WTC11 (cell line): ENCODE results near the gene XRCC4. TPM values are rescaled to one million over a fixed set of nuclear protein-coding genes. Genes with fewer than 3 reads are reported as not detected.

ENCODE experiments used
- ATAC-seq: fragments of 200-7000 bp; cut with Tn5 transposase; 2 replicates; pipeline ENCODE4 v1.10.0; 2021; ENCODE audit warnings: mild to moderate bottlenecking, moderate library complexity
- CTCF ChIA-PET: fragments of 300-600 bp; sonication (Branson Sonifier 250); formaldehyde crosslinking; loops from one replicate; lab custom pipeline; 2021; ENCODE audit warnings: antibody characterized with exemption; lab: Charles Lee
- POLR2A ChIA-PET: fragments of 350-600 bp; sonication (Branson Sonifier 250); formaldehyde crosslinking; loops from one replicate; lab custom pipeline; 2021; ENCODE audit warnings: antibody characterized with exemption; lab: Charles Lee
- DNase-seq: peaks from one replicate; pipeline ENCODE4 v3.0.0; 2021; ENCODE audit warnings: low spot score
- H3K27ac Mint-ChIP-seq: 2 replicates; pipeline ENCODE4 v1.8.0; 2021; ENCODE audit warnings: mixed read lengths
- H3K27me3 Mint-ChIP-seq: 2 replicates; pipeline ENCODE4 v1.8.0; 2021; ENCODE audit warnings: low read depth, mild to moderate bottlenecking, moderate library complexity, mixed read lengths
- H3K36me3 Mint-ChIP-seq: 2 replicates; pipeline ENCODE4 v1.8.0; 2021; ENCODE audit warnings: mixed read lengths
- H3K4me1 Mint-ChIP-seq: 2 replicates; pipeline ENCODE4 v1.8.0; 2022; ENCODE audit warnings: mixed read lengths
- H3K4me3 Mint-ChIP-seq: 2 replicates; pipeline ENCODE4 v1.8.0; 2021; ENCODE audit warnings: mild to moderate bottlenecking, moderate library complexity, mixed read lengths
- H3K9me3 Mint-ChIP-seq: 2 replicates; pipeline ENCODE4 v1.8.0; 2021; ENCODE audit warnings: mixed read lengths
- ATF1 ChIP-seq: sonication (generic); formaldehyde crosslinking; IDR thresholded peaks from 2 replicates; pipeline ENCODE4 v1.8.1; 2023; ENCODE audit warnings: mild to moderate bottlenecking, moderate library complexity, missing genetic modification reagents
- ATF6 ChIP-seq: sonication (generic); formaldehyde crosslinking; IDR thresholded peaks from 2 replicates; pipeline ENCODE4 v1.8.1; 2023; ENCODE audit warnings: mild to moderate bottlenecking, missing genetic modification reagents
- ESRRA ChIP-seq: sonication (generic); formaldehyde crosslinking; IDR thresholded peaks from 2 replicates; pipeline ENCODE4 v1.8.1; 2022; ENCODE audit warnings: mild to moderate bottlenecking, missing genetic modification reagents, borderline replicate concordance
- HMGA2 ChIP-seq: fragments of 250-450 bp; sonication (Bioruptor Pico); IDR thresholded peaks from 2 replicates; pipeline ENCODE4 v1.4.0; 2021; ENCODE audit warnings: mild to moderate bottlenecking, moderate library complexity
- JUN ChIP-seq: sonication (generic); formaldehyde crosslinking; IDR thresholded peaks from 2 replicates; pipeline ENCODE4 v1.8.0; 2023; ENCODE audit warnings: mild to moderate bottlenecking, missing genetic modification reagents
- KAT7 ChIP-seq: sonication (generic); formaldehyde crosslinking; IDR thresholded peaks from 2 replicates; pipeline ENCODE4 v1.8.1; 2023; ENCODE audit warnings: missing genetic modification reagents, mild to moderate bottlenecking, borderline replicate concordance
- NFYB ChIP-seq: sonication (generic); formaldehyde crosslinking; conservative IDR thresholded peaks from 2 replicates; pipeline ENCODE4 v1.8.0; 2022; ENCODE audit warnings: low read depth, missing genetic modification reagents
- SMAD4 ChIP-seq: sonication (generic); formaldehyde crosslinking; IDR thresholded peaks from 2 replicates; pipeline ENCODE4 v1.8.0; 2022; ENCODE audit warnings: mild to moderate bottlenecking, missing genetic modification reagents
- STAT6 ChIP-seq: sonication (generic); formaldehyde crosslinking; conservative IDR thresholded peaks from 2 replicates; pipeline ENCODE4 v1.8.1; 2023; ENCODE audit warnings: mild to moderate bottlenecking, low read depth, missing genetic modification reagents, moderate library complexity
- TP53 ChIP-seq: sonication (generic); formaldehyde crosslinking; IDR thresholded peaks from 2 replicates; pipeline ENCODE4 v1.8.1; 2023; ENCODE audit warnings: mild to moderate bottlenecking, missing genetic modification reagents
- USF1 ChIP-seq: sonication (generic); formaldehyde crosslinking; IDR thresholded peaks from 2 replicates; pipeline ENCODE4 v1.8.0; 2022; ENCODE audit warnings: mild to moderate bottlenecking, missing genetic modification reagents
- ZNF423 ChIP-seq: fragments of 250-450 bp; sonication (Bioruptor Pico); IDR thresholded peaks from 2 replicates; pipeline ENCODE4 v2.1.2; 2022; ENCODE audit warnings: mild to moderate bottlenecking, moderate library complexity
- ZNF425 ChIP-seq: fragments of 250-450 bp; sonication (Bioruptor Pico); conservative IDR thresholded peaks from 2 replicates; pipeline ENCODE4 v1.9.0; 2021; ENCODE audit warnings: mild to moderate bottlenecking
- total RNA-seq: library from RNA; stranded (reverse); gene quantifications from 3 replicates; pipeline ENCODE4 v1.2.3, GENCODE V29; 2021
- TF ChIP-seq, protein P1 (sequence below): sonication (generic); formaldehyde crosslinking; IDR thresholded peaks from 2 replicates; pipeline ENCODE4 v1.8.0; 2023; ENCODE audit warnings: missing genetic modification reagents
- TF ChIP-seq, protein P2 (sequence below): sonication (generic); formaldehyde crosslinking; IDR thresholded peaks from 2 replicates; pipeline ENCODE4 v1.8.1; 2022; ENCODE audit warnings: low read depth, mild to moderate bottlenecking, moderate library complexity, missing genetic modification reagents, borderline replicate concordance
- TF ChIP-seq, protein P3 (sequence below): sonication (generic); formaldehyde crosslinking; IDR thresholded peaks from 2 replicates; pipeline ENCODE4 v1.8.0; 2022; ENCODE audit warnings: mild to moderate bottlenecking, missing genetic modification reagents
- TF ChIP-seq, protein P4 (sequence below): sonication (generic); formaldehyde crosslinking; IDR thresholded peaks from 2 replicates; pipeline ENCODE4 v1.8.1; 2023; ENCODE audit warnings: mild to moderate bottlenecking, missing genetic modification reagents, moderate library complexity

XRCC4 gene
- total RNA-seq, 1 experiment from 2014 or later, result 13.5 TPM

DNA sequence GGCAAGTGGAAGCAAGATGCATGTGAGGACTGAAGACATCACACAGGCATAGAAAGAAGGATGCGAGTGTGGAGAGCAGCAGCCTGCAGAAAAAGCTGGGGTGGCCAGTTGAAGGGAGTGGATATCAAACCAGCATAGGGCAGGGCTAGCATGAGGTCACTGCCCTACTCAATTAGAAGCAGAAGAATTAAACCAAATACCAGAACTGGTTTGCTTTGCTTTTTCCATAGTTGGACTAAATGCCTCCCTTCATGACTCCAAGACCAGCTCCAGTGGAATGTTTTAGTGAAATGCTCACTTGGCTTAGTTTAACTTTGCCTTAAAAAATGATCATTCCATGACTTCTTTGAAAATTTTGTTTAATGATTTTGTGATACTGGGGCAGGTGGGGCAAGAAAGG is 46.0 kb upstream of the XRCC4 start:
- CTCF ChIA-PET, result no interaction called here
- ATAC-seq, result no peak
- H3K27ac Mint-ChIP-seq, result no peak overlapping the region

GRCh38 chr5:83034036-83034435 is 43.3 kb upstream of the XRCC4 start:
- Mint-ChIP-seq H3K27me3 (peaks cover 6% of the 10 kb centered on the region; the same call in 1 of the 2 replicates), H3K4me1 (peaks cover 39% of the 10 kb centered on the region), H3K9me3 (0 out of 2 replicates have a peak, but pooled peaks cover 7% of the 10 kb centered on the region), H3K4me3 (no peak overlapping the region), H3K27ac (no peak overlapping the region), H3K36me3 (no peaks in the 10 kb centered on the region)
- CTCF ChIA-PET, result no interaction called here
- POLR2A ChIA-PET, result no interaction called here
- no peak for ATAC-seq
- DNase-seq, result no peak
- TF ChIP-seq ATF1, result no peak
- no peak for TF ChIP-seq ATF6 (CRISPR knock-in tag)
- no peak for TF ChIP-seq ESRRA (CRISPR knock-in tag)
- no peak for TF ChIP-seq HMGA2
- TF ChIP-seq, protein P1, sequence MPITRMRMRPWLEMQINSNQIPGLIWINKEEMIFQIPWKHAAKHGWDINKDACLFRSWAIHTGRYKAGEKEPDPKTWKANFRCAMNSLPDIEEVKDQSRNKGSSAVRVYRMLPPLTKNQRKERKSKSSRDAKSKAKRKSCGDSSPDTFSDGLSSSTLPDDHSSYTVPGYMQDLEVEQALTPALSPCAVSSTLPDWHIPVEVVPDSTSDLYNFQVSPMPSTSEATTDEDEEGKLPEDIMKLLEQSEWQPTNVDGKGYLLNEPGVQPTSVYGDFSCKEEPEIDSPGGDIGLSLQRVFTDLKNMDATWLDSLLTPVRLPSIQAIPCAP (CRISPR knock-in tag), result no peak
- no peak for TF ChIP-seq KAT7 (CRISPR knock-in tag)

More for the DNA sequence above, 46.0 kb upstream of the XRCC4 start:
- no peak for DNase-seq
- POLR2A ChIA-PET, result no interaction called here
- Mint-ChIP-seq H3K27me3 (peaks cover 6% of the 10 kb centered on the region; the same call in 1 of the 2 replicates), H3K4me1 (peaks cover 45% of the 10 kb centered on the region), H3K4me3 (no peak overlapping the region), H3K9me3 (0 out of 2 replicates have a peak, but pooled peaks cover 13% of the 10 kb centered on the region), H3K36me3 (no peaks in the 10 kb centered on the region)
- TF ChIP-seq ZNF423, result no peak
- TF ChIP-seq, protein P2, sequence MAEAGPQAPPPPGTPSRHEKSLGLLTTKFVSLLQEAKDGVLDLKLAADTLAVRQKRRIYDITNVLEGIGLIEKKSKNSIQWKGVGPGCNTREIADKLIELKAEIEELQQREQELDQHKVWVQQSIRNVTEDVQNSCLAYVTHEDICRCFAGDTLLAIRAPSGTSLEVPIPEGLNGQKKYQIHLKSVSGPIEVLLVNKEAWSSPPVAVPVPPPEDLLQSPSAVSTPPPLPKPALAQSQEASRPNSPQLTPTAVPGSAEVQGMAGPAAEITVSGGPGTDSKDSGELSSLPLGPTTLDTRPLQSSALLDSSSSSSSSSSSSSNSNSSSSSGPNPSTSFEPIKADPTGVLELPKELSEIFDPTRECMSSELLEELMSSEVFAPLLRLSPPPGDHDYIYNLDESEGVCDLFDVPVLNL (CRISPR knock-in tag), result no peak
- no peak for TF ChIP-seq KAT7 (CRISPR knock-in tag)
- TF ChIP-seq, protein P3, sequence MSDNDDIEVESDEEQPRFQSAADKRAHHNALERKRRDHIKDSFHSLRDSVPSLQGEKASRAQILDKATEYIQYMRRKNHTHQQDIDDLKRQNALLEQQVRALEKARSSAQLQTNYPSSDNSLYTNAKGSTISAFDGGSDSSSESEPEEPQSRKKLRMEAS (CRISPR knock-in tag), result no peak
- no peak for TF ChIP-seq ZNF425
- TF ChIP-seq, protein P4, sequence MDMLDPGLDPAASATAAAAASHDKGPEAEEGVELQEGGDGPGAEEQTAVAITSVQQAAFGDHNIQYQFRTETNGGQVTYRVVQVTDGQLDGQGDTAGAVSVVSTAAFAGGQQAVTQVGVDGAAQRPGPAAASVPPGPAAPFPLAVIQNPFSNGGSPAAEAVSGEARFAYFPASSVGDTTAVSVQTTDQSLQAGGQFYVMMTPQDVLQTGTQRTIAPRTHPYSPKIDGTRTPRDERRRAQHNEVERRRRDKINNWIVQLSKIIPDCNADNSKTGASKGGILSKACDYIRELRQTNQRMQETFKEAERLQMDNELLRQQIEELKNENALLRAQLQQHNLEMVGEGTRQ (CRISPR knock-in tag), result no peak
- no peak for TF ChIP-seq SMAD4
- TF ChIP-seq TP53 (CRISPR knock-in tag), result no peak
- TF ChIP-seq NFYB (CRISPR knock-in tag), result no peak

GRCh38 chr5:83034528-83035207 is 42.7 kb upstream of the XRCC4 start:
- Mint-ChIP-seq H3K36me3 (no peaks in the 10 kb centered on the region), H3K27ac (peak overlapping the region; percentile 24), H3K4me1 (peaks cover 39% of the 10 kb centered on the region), H3K9me3 (0 out of 2 replicates have a peak, but pooled peaks cover under 1% of the 10 kb centered on the region), H3K4me3 (no peak overlapping the region), H3K27me3 (peaks cover 4% of the 10 kb centered on the region; the same call in 1 of the 2 replicates)
- ChIA-PET POLR2A (no interaction called here), CTCF (interaction anchor here (1.0 kb wide), 1 partner anchor 8 kb away, joined by 4 read pairs; no protein-coding TSS in a partner anchor)
- DNase-seq (no peak), ATAC-seq (no peak)
- TF ChIP-seq STAT6 (CRISPR knock-in tag) (no peak), USF1 (CRISPR knock-in tag) (no peak), JUN (CRISPR knock-in tag) (no peak), ZNF423 (no peak), TP53 (CRISPR knock-in tag) (no peak)
